ENCODE measurements around the gene SLC15A4.

DNA sequence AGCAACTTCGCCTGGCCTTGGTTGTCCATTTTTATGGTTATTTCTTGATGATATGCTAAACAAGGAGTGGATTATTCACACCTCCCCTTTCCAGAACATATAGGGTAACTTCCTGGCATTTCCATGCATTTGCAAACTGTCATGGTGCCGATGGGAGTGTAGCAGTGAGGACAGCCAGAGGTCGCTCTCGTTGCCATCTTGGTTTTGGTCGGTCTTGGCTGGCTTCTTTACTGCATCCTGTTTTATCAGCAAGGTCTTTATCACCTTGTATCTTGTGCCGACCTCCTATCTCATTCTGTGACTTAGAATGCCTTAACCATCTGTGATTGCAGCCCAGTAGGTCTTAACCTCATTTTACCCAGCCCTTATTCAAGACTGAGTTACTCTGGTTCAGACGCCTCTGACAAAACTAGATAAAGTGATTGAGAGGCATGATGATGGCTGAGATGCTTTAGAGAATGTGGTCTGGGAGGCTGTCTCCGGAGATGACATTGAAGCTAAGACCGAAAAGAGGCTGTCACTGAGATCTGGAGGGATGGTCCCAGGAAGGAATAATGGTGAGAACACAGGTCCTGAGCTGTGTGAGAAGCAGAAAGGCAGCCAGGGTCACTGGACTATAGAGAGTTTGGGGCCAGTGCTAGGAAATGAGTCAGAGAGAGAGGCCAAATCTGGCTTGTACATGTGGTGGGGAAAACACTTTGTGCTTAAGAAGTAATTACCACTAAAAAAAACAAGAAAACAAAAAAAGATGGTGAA, 32.5 kb upstream of the SLC15A4 start:
- TF ChIP-seq RAD21 (IDR thresholded peaks at IDR 0.05; ENCODE audit: low read depth) (no peak), REST (IDR thresholded peaks at IDR 0.05; ENCODE audit: low read depth) (no peak), EZH2 (IDR thresholded peaks at IDR 0.05) (no peak), CEBPB (IDR thresholded peaks at IDR 0.05; ENCODE audit: low read depth) (no peak), EZH2phosphoT487 (IDR thresholded peaks at IDR 0.05; ENCODE audit: borderline replicate concordance) (no peak), POLR2A (IDR thresholded peaks at IDR 0.05; ENCODE audit: borderline replicate concordance, extremely low read depth, insufficient read depth, insufficient read length) (no peak), EGR1 (IDR thresholded peaks at IDR 0.05; ENCODE audit: low read depth) (no peak), SP1 (IDR thresholded peaks at IDR 0.05; ENCODE audit: low read depth) (no peak), POLR2AphosphoS5 (IDR thresholded peaks at IDR 0.05; ENCODE audit: low read depth, low read length) (no peak)
- TF ChIP-seq, protein P1, sequence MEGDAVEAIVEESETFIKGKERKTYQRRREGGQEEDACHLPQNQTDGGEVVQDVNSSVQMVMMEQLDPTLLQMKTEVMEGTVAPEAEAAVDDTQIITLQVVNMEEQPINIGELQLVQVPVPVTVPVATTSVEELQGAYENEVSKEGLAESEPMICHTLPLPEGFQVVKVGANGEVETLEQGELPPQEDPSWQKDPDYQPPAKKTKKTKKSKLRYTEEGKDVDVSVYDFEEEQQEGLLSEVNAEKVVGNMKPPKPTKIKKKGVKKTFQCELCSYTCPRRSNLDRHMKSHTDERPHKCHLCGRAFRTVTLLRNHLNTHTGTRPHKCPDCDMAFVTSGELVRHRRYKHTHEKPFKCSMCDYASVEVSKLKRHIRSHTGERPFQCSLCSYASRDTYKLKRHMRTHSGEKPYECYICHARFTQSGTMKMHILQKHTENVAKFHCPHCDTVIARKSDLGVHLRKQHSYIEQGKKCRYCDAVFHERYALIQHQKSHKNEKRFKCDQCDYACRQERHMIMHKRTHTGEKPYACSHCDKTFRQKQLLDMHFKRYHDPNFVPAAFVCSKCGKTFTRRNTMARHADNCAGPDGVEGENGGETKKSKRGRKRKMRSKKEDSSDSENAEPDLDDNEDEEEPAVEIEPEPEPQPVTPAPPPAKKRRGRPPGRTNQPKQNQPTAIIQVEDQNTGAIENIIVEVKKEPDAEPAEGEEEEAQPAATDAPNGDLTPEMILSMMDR (IDR thresholded peaks at IDR 0.05 in 2 of 3, conservative IDR thresholded peaks at IDR 0.05 in 1 of 3; ENCODE audit: borderline replicate concordance in 1 of 3, insufficient read depth in 1 of 3, low read depth in 2 of 3, low read length in 2 of 3) = no peak
- TF ChIP-seq, protein P2, sequence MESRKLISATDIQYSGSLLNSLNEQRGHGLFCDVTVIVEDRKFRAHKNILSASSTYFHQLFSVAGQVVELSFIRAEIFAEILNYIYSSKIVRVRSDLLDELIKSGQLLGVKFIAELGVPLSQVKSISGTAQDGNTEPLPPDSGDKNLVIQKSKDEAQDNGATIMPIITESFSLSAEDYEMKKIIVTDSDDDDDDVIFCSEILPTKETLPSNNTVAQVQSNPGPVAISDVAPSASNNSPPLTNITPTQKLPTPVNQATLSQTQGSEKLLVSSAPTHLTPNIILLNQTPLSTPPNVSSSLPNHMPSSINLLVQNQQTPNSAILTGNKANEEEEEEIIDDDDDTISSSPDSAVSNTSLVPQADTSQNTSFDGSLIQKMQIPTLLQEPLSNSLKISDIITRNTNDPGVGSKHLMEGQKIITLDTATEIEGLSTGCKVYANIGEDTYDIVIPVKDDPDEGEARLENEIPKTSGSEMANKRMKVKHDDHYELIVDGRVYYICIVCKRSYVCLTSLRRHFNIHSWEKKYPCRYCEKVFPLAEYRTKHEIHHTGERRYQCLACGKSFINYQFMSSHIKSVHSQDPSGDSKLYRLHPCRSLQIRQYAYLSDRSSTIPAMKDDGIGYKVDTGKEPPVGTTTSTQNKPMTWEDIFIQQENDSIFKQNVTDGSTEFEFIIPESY (IDR thresholded peaks at IDR 0.05; ENCODE audit: extremely low read depth, insufficient replicate concordance, low read length) = no peak
